ENCODE measurements around the gene HOXB3.
A peak's percentile ranks its signal among the peaks of the same experiment; 100 is the strongest.

HOXB3 gene

GRCh38 chr17:48623583-48623982 is 33.5 kb upstream of the HOXB3 start:
- no peak for TF ChIP-seq CTCF (IDR thresholded peaks at IDR 0.05; ENCODE audit: extremely low read depth, missing control alignments)

GRCh38 chr17:48622857-48623256 is 32.8 kb upstream of the HOXB3 start:
- DNase-seq (ENCODE audit: low spot score), result no peak
- no peak for TF ChIP-seq CTCF (IDR thresholded peaks at IDR 0.05; ENCODE audit: extremely low read depth, missing control alignments)

More at GRCh38 chr17:48623583-48623982, 33.5 kb upstream of the HOXB3 start:
- DNase-seq (ENCODE audit: low spot score), result no peak

- no peak for TF ChIP-seq CTCF (IDR thresholded peaks at IDR 0.05; ENCODE audit: extremely low read depth, missing control alignments)
- DNase-seq (ENCODE audit: low spot score), result no peak
Observed at GRCh38 chr17:48621410-48622392, 31.7 kb upstream of the HOXB3 start.

- DNase-seq (ENCODE audit: low spot score), result no peak
- no peak for TF ChIP-seq CTCF (IDR thresholded peaks at IDR 0.05; ENCODE audit: extremely low read depth, missing control alignments)
Observed at GRCh38 chr17:48620461-48621139, 30.6 kb upstream of the HOXB3 start.

- TF ChIP-seq CTCF (IDR thresholded peaks at IDR 0.05; ENCODE audit: extremely low read depth, missing control alignments), result no peak
- no peak for DNase-seq (ENCODE audit: low spot score)
Observed at GRCh38 chr17:48619826-48620449, 29.9 kb upstream of the HOXB3 start.

GRCh38 chr17:48618256-48618896 is 28.3 kb upstream of the HOXB3 start:
- peak; percentile 95 for DNase-seq (ENCODE audit: low spot score)
- TF ChIP-seq CTCF (IDR thresholded peaks at IDR 0.05; ENCODE audit: extremely low read depth, missing control alignments), result peak; percentile 90
